ENCODE measurements around the gene IL17A. TPM values are rescaled to one million over a fixed set of nuclear protein-coding genes. Genes with fewer than 3 reads are reported as not detected.

The IL17A gene
- polyA plus RNA-seq (2013, experiment 1 of 2), result not detected
- polyA plus RNA-seq (2013, experiment 2 of 2), result not detected

- Histone ChIP-seq H3K4ac (ENCODE audit: low read depth, low read length) (no peak within 1 kb of the TSS), H3K9ac (ENCODE audit: low read length) (no peak within 1 kb of the TSS), H2BK120ac (ENCODE audit: low read depth, low read length) (no peak within 1 kb of the TSS), H3K18ac (ENCODE audit: low read length) (no peak within 1 kb of the TSS), H2BK15ac (replicated peaks; ENCODE audit: low read depth) (no peak within 1 kb of the TSS), H3K79me1 (ENCODE audit: low read length) (no peaks in the 10 kb centered on the region), H3K36me3 (ENCODE audit: control insufficient read depth, insufficient read depth, low read length) (no peaks in the 10 kb centered on the region), H3K4me1 (ENCODE audit: control insufficient read depth, low read depth, low read length) (no peaks in the 10 kb centered on the region), H2AK5ac (ENCODE audit: low read length) (no peak within 1 kb of the TSS), H3K4me3 (ENCODE audit: low read length) (no peak within 1 kb of the TSS), H2BK5ac (ENCODE audit: low read length) (no peak within 1 kb of the TSS), H3K23ac (ENCODE audit: low read length) (no peak within 1 kb of the TSS), H3K56ac (ENCODE audit: low read length) (no peak within 1 kb of the TSS), H4K8ac (ENCODE audit: low read depth, low read length) (no peak within 1 kb of the TSS), H3K27me3 (ENCODE audit: insufficient read depth, low read length, poor library complexity) (no peaks in the 10 kb centered on the region), H3K4me2 (ENCODE audit: low read length) (no peak within 1 kb of the TSS), H4K5ac (ENCODE audit: low read length) (no peak within 1 kb of the TSS), H3K27ac (ENCODE audit: low read depth, low read length) (no peak within 1 kb of the TSS), H3K79me2 (ENCODE audit: control insufficient read depth, insufficient read depth, low read length) (no peaks in the 10 kb centered on the region)
- WGBS (ENCODE audit: extremely low coverage, insufficient coverage, low lambda C conversion rate), result no CpG with 5 or more reads among the region's 7 CpGs
- DNase-seq, result no peak
Observed at GRCh38 chr6:52186075-52186474, at the start of gene IL17A. Gene IL17A (plus strand): TSS chr6:52186375. CDS start chr6:52186432, 57 bp downstream.

GRCh38 chr6:52136934-52137467 lies 49.2 kb upstream of the IL17A start:
- H3K4ac ChIP-seq (ENCODE audit: low read depth, low read length), result no peak overlapping the region
- H2AK5ac ChIP-seq (ENCODE audit: low read length), result no peak overlapping the region
- no peak overlapping the region for H3K4me2 ChIP-seq (ENCODE audit: low read length)
- H3K4me1 ChIP-seq (ENCODE audit: control insufficient read depth, low read depth, low read length), result no peaks in the 10 kb centered on the region
- H4K5ac ChIP-seq (ENCODE audit: low read length), result no peak overlapping the region
- H2BK15ac ChIP-seq (replicated peaks; ENCODE audit: low read depth), result no peak overlapping the region
- DNase-seq, result peak; percentile 18
- H4K8ac ChIP-seq (ENCODE audit: low read depth, low read length), result no peak overlapping the region
- H3K79me2 ChIP-seq (ENCODE audit: control insufficient read depth, insufficient read depth, low read length), result no peaks in the 10 kb centered on the region
- WGBS (ENCODE audit: extremely low coverage, insufficient coverage, low lambda C conversion rate), result no CpG with 5 or more reads among the region's 12 CpGs
- no peaks in the 10 kb centered on the region for H3K79me1 ChIP-seq (ENCODE audit: low read length)
- H3K4me3 ChIP-seq (ENCODE audit: low read length), result no peak overlapping the region
- H2BK120ac ChIP-seq (ENCODE audit: low read depth, low read length), result no peak overlapping the region
- H3K27me3 ChIP-seq (ENCODE audit: insufficient read depth, low read length, poor library complexity), result no peaks in the 10 kb centered on the region
- no peak overlapping the region for H3K23ac ChIP-seq (ENCODE audit: low read length)
- H2BK5ac ChIP-seq (ENCODE audit: low read length), result no peak overlapping the region
- no peak overlapping the region for H3K9ac ChIP-seq (ENCODE audit: low read length)
- H3K27ac ChIP-seq (ENCODE audit: low read depth, low read length), result no peak overlapping the region
- H3K56ac ChIP-seq (ENCODE audit: low read length), result no peak overlapping the region
- H3K36me3 ChIP-seq (ENCODE audit: control insufficient read depth, insufficient read depth, low read length), result no peaks in the 10 kb centered on the region
- H3K18ac ChIP-seq (ENCODE audit: low read length), result no peak overlapping the region

GRCh38 chr6:52138284-52138683 lies 47.9 kb upstream of the IL17A start:
- Histone ChIP-seq H3K4ac (ENCODE audit: low read depth, low read length) (no peak overlapping the region), H3K18ac (ENCODE audit: low read length) (no peak overlapping the region), H3K56ac (ENCODE audit: low read length) (no peak overlapping the region), H3K4me1 (ENCODE audit: control insufficient read depth, low read depth, low read length) (no peaks in the 10 kb centered on the region), H3K4me3 (ENCODE audit: low read length) (no peak overlapping the region), H3K9ac (ENCODE audit: low read length) (no peak overlapping the region), H3K79me1 (ENCODE audit: low read length) (no peaks in the 10 kb centered on the region), H4K5ac (ENCODE audit: low read length) (no peak overlapping the region), H3K27ac (ENCODE audit: low read depth, low read length) (no peak overlapping the region), H4K8ac (ENCODE audit: low read depth, low read length) (no peak overlapping the region), H3K23ac (ENCODE audit: low read length) (no peak overlapping the region), H2BK5ac (ENCODE audit: low read length) (no peak overlapping the region), H3K4me2 (ENCODE audit: low read length) (no peak overlapping the region), H2BK15ac (replicated peaks; ENCODE audit: low read depth) (no peak overlapping the region), H2AK5ac (ENCODE audit: low read length) (no peak overlapping the region), H3K36me3 (ENCODE audit: control insufficient read depth, insufficient read depth, low read length) (no peaks in the 10 kb centered on the region), H3K27me3 (ENCODE audit: insufficient read depth, low read length, poor library complexity) (no peaks in the 10 kb centered on the region), H2BK120ac (ENCODE audit: low read depth, low read length) (no peak overlapping the region), H3K79me2 (ENCODE audit: control insufficient read depth, insufficient read depth, low read length) (no peaks in the 10 kb centered on the region)
- DNase-seq, result no peak
- WGBS (ENCODE audit: extremely low coverage, insufficient coverage, low lambda C conversion rate), result no CpG with 5 or more reads among the region's 4 CpGs

GRCh38 chr6:52139985-52140680 lies 46.0 kb upstream of the IL17A start:
- no CpG with 5 or more reads among the region's 3 CpGs for WGBS (ENCODE audit: extremely low coverage, insufficient coverage, low lambda C conversion rate)
- no peak overlapping the region for H3K4me2 ChIP-seq (ENCODE audit: low read length)

GRCh38 chr6:52141596-52141995 lies 44.6 kb upstream of the IL17A start:
- Histone ChIP-seq H3K79me2 (ENCODE audit: control insufficient read depth, insufficient read depth, low read length) (no peaks in the 10 kb centered on the region), H4K8ac (ENCODE audit: low read depth, low read length) (no peak overlapping the region), H3K4me1 (ENCODE audit: control insufficient read depth, low read depth, low read length) (no peaks in the 10 kb centered on the region), H3K9ac (ENCODE audit: low read length) (no peak overlapping the region), H2BK5ac (ENCODE audit: low read length) (no peak overlapping the region), H2BK120ac (ENCODE audit: low read depth, low read length) (no peak overlapping the region), H2BK15ac (replicated peaks; ENCODE audit: low read depth) (no peak overlapping the region), H4K5ac (ENCODE audit: low read length) (no peak overlapping the region), H3K27me3 (ENCODE audit: insufficient read depth, low read length, poor library complexity) (no peaks in the 10 kb centered on the region), H3K56ac (ENCODE audit: low read length) (no peak overlapping the region), H3K27ac (ENCODE audit: low read depth, low read length) (no peak overlapping the region), H3K79me1 (ENCODE audit: low read length) (no peaks in the 10 kb centered on the region), H3K36me3 (ENCODE audit: control insufficient read depth, insufficient read depth, low read length) (no peaks in the 10 kb centered on the region), H3K4me3 (ENCODE audit: low read length) (no peak overlapping the region), H2AK5ac (ENCODE audit: low read length) (no peak overlapping the region), H3K18ac (ENCODE audit: low read length) (no peak overlapping the region), H3K4ac (ENCODE audit: low read depth, low read length) (no peak overlapping the region), H3K4me2 (ENCODE audit: low read length) (no peak overlapping the region), H3K23ac (ENCODE audit: low read length) (no peak overlapping the region)
- no peak for DNase-seq
- WGBS (ENCODE audit: extremely low coverage, insufficient coverage, low lambda C conversion rate), result no CpG with 5 or more reads among the region's 1 CpG

More at GRCh38 chr6:52139985-52140680, 46.0 kb upstream of the IL17A start:
- H2BK5ac ChIP-seq (ENCODE audit: low read length), result no peak overlapping the region
- H3K9ac ChIP-seq (ENCODE audit: low read length), result no peak overlapping the region
- H3K23ac ChIP-seq (ENCODE audit: low read length), result no peak overlapping the region
- no peak overlapping the region for H2BK120ac ChIP-seq (ENCODE audit: low read depth, low read length)
- H3K4me1 ChIP-seq (ENCODE audit: control insufficient read depth, low read depth, low read length), result no peaks in the 10 kb centered on the region
- no peaks in the 10 kb centered on the region for H3K36me3 ChIP-seq (ENCODE audit: control insufficient read depth, insufficient read depth, low read length)
- no peak overlapping the region for H3K4ac ChIP-seq (ENCODE audit: low read depth, low read length)
- H3K79me1 ChIP-seq (ENCODE audit: low read length), result no peaks in the 10 kb centered on the region
- no peak overlapping the region for H2BK15ac ChIP-seq (replicated peaks; ENCODE audit: low read depth)
- H3K56ac ChIP-seq (ENCODE audit: low read length), result no peak overlapping the region
- no peak overlapping the region for H3K18ac ChIP-seq (ENCODE audit: low read length)
- H3K27me3 ChIP-seq (ENCODE audit: insufficient read depth, low read length, poor library complexity), result no peaks in the 10 kb centered on the region
- no peaks in the 10 kb centered on the region for H3K79me2 ChIP-seq (ENCODE audit: control insufficient read depth, insufficient read depth, low read length)
- no peak overlapping the region for H2AK5ac ChIP-seq (ENCODE audit: low read length)
- DNase-seq, result no peak
- no peak overlapping the region for H4K5ac ChIP-seq (ENCODE audit: low read length)
- H4K8ac ChIP-seq (ENCODE audit: low read depth, low read length), result no peak overlapping the region
- no peak overlapping the region for H3K4me3 ChIP-seq (ENCODE audit: low read length)
- H3K27ac ChIP-seq (ENCODE audit: low read depth, low read length), result no peak overlapping the region

Measured in mesendoderm (in vitro differentiated cells).